ENCODE results near the gene SLC22A23. TPM values are rescaled to one million over a fixed set of nuclear protein-coding genes. Genes with fewer than 3 reads are reported as not detected.

The SLC22A23 gene
- total RNA-seq, 1 experiment from 2014 or later: 6.8 TPM

GRCh38 chr6:3261518-3261820 is 195.4 kb downstream of the SLC22A23 start:
- Histone ChIP-seq H4K5ac (ENCODE audit: insufficient read length, low read depth, low read length) (no peak overlapping the region), H3K18ac (ENCODE audit: insufficient read length, low read depth, low read length) (no peak overlapping the region), H3K14ac (ENCODE audit: insufficient read depth, low read length) (no peak overlapping the region), H3K27me3 (ENCODE audit: insufficient read depth, low read length) (no peaks in the 10 kb centered on the region), H2BK15ac (ENCODE audit: low read depth, low read length) (no peak overlapping the region), H3K79me2 (ENCODE audit: insufficient read depth, low read length) (peaks cover 29% of the 10 kb centered on the region; the same call in 1 of the 2 replicates), H3T11ph (ENCODE audit: low read length) (no peak overlapping the region), H4K20me1 (ENCODE audit: control insufficient read depth, insufficient read depth, insufficient read length) (no peaks in the 10 kb centered on the region), H3K9me3 (ENCODE audit: control insufficient read depth, low read depth, low read length) (no peaks in the 10 kb centered on the region), H2BK5ac (ENCODE audit: insufficient read length, low read length) (no peak overlapping the region), H3K4me2 (ENCODE audit: insufficient read depth, insufficient read length, low read length) (no peak overlapping the region), H3K56ac (ENCODE audit: insufficient read length, low read depth, low read length) (no peak overlapping the region), H3K79me1 (ENCODE audit: insufficient read depth, low read depth, low read length, poor library complexity, severe bottlenecking) (peaks cover 8% of the 10 kb centered on the region), H2BK120ac (ENCODE audit: low read depth, low read length, poor library complexity, severe bottlenecking) (no peak overlapping the region), H3K9ac (ENCODE audit: extremely low read depth, insufficient read length, low read length) (no peak overlapping the region), H3K4me1 (ENCODE audit: insufficient read depth, low read length) (no peaks in the 10 kb centered on the region; the same call in 1 of the 2 replicates), H3K27ac (ENCODE audit: insufficient read length, low read depth, low read length) (no peak overlapping the region), H3K23ac (ENCODE audit: insufficient read length, low read depth, low read length) (no peak overlapping the region), H2AK5ac (ENCODE audit: insufficient read length, low read length) (no peak overlapping the region), H4K8ac (replicated peaks; ENCODE audit: insufficient read length, low read depth, low read length) (no peak overlapping the region), H2AFZ (ENCODE audit: low read length) (no peak overlapping the region), H2BK12ac (ENCODE audit: insufficient read length, low read depth, low read length) (no peak overlapping the region), H3K23me2 (ENCODE audit: insufficient read length, low read depth, low read length, poor library complexity, severe bottlenecking) (peaks cover 8% of the 10 kb centered on the region), H4K91ac (ENCODE audit: insufficient read length, low read depth, low read length) (no peak overlapping the region), H3K4ac (ENCODE audit: low read depth, low read length) (no peak overlapping the region), H2BK20ac (ENCODE audit: low read depth, low read length, poor library complexity, severe bottlenecking) (no peak overlapping the region)
- peaks cover 18 to 38% (median 29%) of the 10 kb centered on the region in 3 experiments for H3K36me3 Mint-ChIP-seq (ENCODE audit: insufficient read depth in 1 of 3, low read depth in 3 of 3)
- WGBS (ENCODE audit: extremely low coverage, insufficient read length, low lambda C conversion rate): no CpG with 5 or more reads among the region's 6 CpGs
- no peak for TF ChIP-seq CTCF (conservative IDR thresholded peaks at IDR 0.05)
- peak overlapping the region in 1 of 2 experiments; percentile 96; a peak in 1 of 5 replicates for H3K4me3 Mint-ChIP-seq
- H3K4me1 Mint-ChIP-seq: peaks cover 18 to 19% of the 10 kb centered on the region in 2 experiments
- peak overlapping the region in 1 of 3 experiments; percentile 21; a peak in 1 of 7 replicates for H3K27ac Mint-ChIP-seq
- H3K27me3 Mint-ChIP-seq (ENCODE audit: low read depth): peaks cover 7% of the 10 kb centered on the region
- H3K9me3 Mint-ChIP-seq: no peaks in the 10 kb centered on the region
- DNase-seq: no peak
